HEK293T (cell line): ENCODE results near the gene FBH1.

ENCODE experiments used
- CTCF ChIA-PET: fragments of 350-600 bp; formaldehyde crosslinking; extraction: SDS; loops from one replicate; lab custom pipeline; 2021; ENCODE audit warnings: antibody characterized with exemption, inconsistent platforms; lab: Yijun Ruan, JAX
- POLR2A ChIA-PET: fragments of 350-600 bp; formaldehyde crosslinking; extraction: SDS; loops from one replicate; lab custom pipeline; 2020; ENCODE audit warnings: antibody characterized with exemption, inconsistent platforms; lab: Yijun Ruan, JAX
- DNase-seq: peaks from one replicate; pipeline ENCODE4 v3.0.0; 2012; ENCODE audit warnings: mixed read lengths; ENCODE audit errors: extremely low spot score
- ARNT ChIP-seq: fragments of 450-650 bp; IDR thresholded peaks from 2 replicates; pipeline ENCODE4 v1.6.1; 2017; ENCODE audit warnings: mild to moderate bottlenecking
- BHLHE40 ChIP-seq: fragments of 450-650 bp; IDR thresholded peaks from 2 replicates; pipeline ENCODE4 v1.6.1; 2016; ENCODE audit warnings: mild to moderate bottlenecking, moderate library complexity, borderline replicate concordance
- CTBP1 ChIP-seq: fragments of 450-650 bp; IDR thresholded peaks from 2 replicates; pipeline ENCODE4 v1.6.1; 2016; ENCODE audit warnings: borderline replicate concordance
- ELF4 ChIP-seq: fragments of 450-650 bp; IDR thresholded peaks from 2 replicates; pipeline ENCODE4 v1.6.1; 2017; ENCODE audit warnings: antibody characterized with exemption
- FOXA1 ChIP-seq: fragments of 450-650 bp; IDR thresholded peaks from 2 replicates; pipeline ENCODE4 v1.6.1; 2016; ENCODE audit warnings: mild to moderate bottlenecking
- FOXK2 ChIP-seq: fragments of 450-650 bp; IDR thresholded peaks from 2 replicates; pipeline ENCODE4 v1.6.1; 2016; ENCODE audit warnings: mild to moderate bottlenecking
- FOXM1 ChIP-seq: fragments of 450-650 bp; IDR thresholded peaks from 2 replicates; pipeline ENCODE4 v1.6.1; 2017; ENCODE audit warnings: mild to moderate bottlenecking, borderline replicate concordance
- HDGF ChIP-seq: fragments of 450-650 bp; IDR thresholded peaks from 2 replicates; pipeline ENCODE4 v1.6.1; 2017; ENCODE audit warnings: antibody characterized with exemption, borderline replicate concordance
- L3MBTL2 ChIP-seq: fragments of 450-650 bp; conservative IDR thresholded peaks from 2 replicates; pipeline ENCODE4 v1.6.1; 2016; ENCODE audit warnings: mild to moderate bottlenecking
- LEF1 ChIP-seq: fragments of 450-650 bp; IDR thresholded peaks from 2 replicates; pipeline ENCODE4 v1.6.1; 2017; ENCODE audit warnings: mild to moderate bottlenecking, borderline replicate concordance
- NFRKB ChIP-seq: fragments of 450-650 bp; IDR thresholded peaks from 2 replicates; pipeline ENCODE4 v1.6.1; 2016; ENCODE audit warnings: mild to moderate bottlenecking, moderate library complexity
- SP1 ChIP-seq: fragments of 450-650 bp; IDR thresholded peaks from 2 replicates; pipeline ENCODE4 v1.6.1; 2017
- SUZ12 ChIP-seq: fragments of 450-650 bp; IDR thresholded peaks from 2 replicates; pipeline ENCODE4 v1.6.1; 2016; ENCODE audit warnings: mild to moderate bottlenecking
- TARDBP ChIP-seq: fragments of 450-650 bp; IDR thresholded peaks from 2 replicates; pipeline ENCODE4 v1.6.1; 2016
- ZNF384 ChIP-seq: fragments of 450-650 bp; IDR thresholded peaks from 2 replicates; pipeline ENCODE4 v1.6.1; 2016
- TF ChIP-seq, protein P1 (sequence below): fragments of 450-650 bp; IDR thresholded peaks from 2 replicates; pipeline ENCODE4 v1.6.1; 2016

Gene FBH1

DNA sequence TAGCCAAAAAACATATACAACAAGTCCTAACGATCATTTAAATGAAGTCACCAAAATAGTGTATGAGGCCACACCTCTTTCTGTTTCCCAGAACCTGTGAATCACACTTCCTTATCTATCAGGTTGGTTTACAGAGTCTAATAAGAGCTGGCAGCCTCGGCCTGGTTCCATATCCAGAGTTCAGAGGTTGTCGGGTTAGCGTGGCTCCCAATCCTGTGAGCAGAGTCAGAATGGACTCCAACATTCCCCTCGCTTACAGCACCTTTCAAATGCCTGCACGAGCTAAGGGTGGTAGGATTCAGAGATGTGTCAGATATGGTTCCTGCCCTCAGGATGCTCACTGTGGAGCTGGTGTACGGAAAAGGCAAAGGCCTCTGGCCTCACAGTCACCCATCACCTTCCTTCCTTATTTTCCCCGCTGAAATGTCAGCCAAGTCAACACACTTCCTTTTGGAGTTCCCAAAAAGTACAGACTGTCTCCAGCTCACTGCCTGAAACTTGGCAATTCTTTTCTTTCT, 81.3 kb downstream of the FBH1 start:
- ChIA-PET CTCF (no interaction called here), POLR2A (interaction anchor here (0.6 kb wide), 1 partner anchor 16 kb away, joined by 3 read pairs; no protein-coding TSS in a partner anchor)
- DNase-seq = no peak
- TF ChIP-seq HDGF (no peak), ZNF384 (no peak)

DNA sequence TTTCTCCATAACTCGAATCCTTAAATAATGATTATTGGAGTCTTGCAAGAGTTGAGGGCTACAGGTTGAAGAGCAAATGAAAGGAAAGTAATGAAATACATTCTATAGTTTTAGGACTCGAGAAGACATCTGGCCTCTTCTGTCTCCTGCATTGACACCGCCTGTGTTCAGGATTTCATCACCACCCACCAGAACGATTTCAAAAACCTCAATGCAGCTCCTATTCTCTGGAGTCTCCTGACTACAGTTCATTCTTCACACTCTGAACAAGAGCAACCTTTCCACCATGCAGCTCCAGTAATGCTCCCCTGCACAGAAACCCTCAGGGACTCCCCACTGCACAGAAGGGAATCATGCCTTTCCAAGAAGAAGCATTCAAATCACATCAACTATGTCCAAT, 81.8 kb downstream of the FBH1 start:
- TF ChIP-seq SP1 = no peak
- TF ChIP-seq TARDBP = no peak
- no peak for TF ChIP-seq ZNF384
- TF ChIP-seq ARNT = no peak
- no peak for TF ChIP-seq BHLHE40
- TF ChIP-seq FOXA1 = no peak
- no peak for TF ChIP-seq HDGF
- no peak for DNase-seq
- ChIA-PET CTCF (no interaction called here), POLR2A (no interaction called here)

DNA sequence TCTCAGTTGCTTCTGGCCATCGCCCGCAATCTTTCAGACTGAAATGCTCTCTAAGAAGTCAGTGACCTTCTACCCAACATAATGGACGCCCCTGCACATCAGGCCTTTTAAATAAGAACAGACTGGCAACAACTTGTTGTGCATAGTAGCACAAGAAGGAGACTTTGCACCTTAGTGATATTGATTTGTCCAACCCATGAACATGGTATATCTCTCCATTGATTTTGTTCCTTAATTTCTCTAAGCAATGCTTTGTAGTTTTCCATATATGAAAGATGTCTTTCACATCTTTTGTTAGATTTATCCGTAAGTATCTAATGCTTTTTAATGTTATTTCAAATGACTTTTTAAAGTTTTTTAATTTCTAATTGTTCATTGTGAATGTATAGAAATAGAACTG, 83.0 kb downstream of the FBH1 start:
- POLR2A ChIA-PET = no interaction called here

GRCh38 chr10:5975641-5976473, 85.8 kb downstream of the FBH1 start:
- POLR2A ChIA-PET = interaction anchor here (0.8 to 2.0 kb wide), 3 partner anchors 22 to 110 kb away, joined by 3 to 9 read pairs (median 3); partner anchors contain the start of genes ANKRD16 and FBH1
- DNase-seq = no peak
- CTCF ChIA-PET = no interaction called here
- TF ChIP-seq CTBP1 (no peak), HDGF (no peak), SUZ12 (no peak), SP1 (no peak), LEF1 (no peak), L3MBTL2 (no peak), ELF4 (no peak), BHLHE40 (no peak), FOXK2 (no peak), ZNF384 (no peak), FOXA1 (no peak), TARDBP (no peak), NFRKB (no peak)
- TF ChIP-seq, protein P1, sequence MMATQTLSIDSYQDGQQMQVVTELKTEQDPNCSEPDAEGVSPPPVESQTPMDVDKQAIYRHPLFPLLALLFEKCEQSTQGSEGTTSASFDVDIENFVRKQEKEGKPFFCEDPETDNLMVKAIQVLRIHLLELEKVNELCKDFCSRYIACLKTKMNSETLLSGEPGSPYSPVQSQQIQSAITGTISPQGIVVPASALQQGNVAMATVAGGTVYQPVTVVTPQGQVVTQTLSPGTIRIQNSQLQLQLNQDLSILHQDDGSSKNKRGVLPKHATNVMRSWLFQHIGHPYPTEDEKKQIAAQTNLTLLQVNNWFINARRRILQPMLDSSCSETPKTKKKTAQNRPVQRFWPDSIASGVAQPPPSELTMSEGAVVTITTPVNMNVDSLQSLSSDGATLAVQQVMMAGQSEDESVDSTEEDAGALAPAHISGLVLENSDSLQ = no peak

More for the DNA sequence above, 83.0 kb downstream of the FBH1 start:
- CTCF ChIA-PET = no interaction called here
- TF ChIP-seq LEF1 = no peak
- DNase-seq = no peak

- TF ChIP-seq FOXM1 (no peak), L3MBTL2 (peak; percentile 67; the same call in 1 of the 2 replicates), ARNT (0 out of 2 replicates have a peak, but pooled peaks have one; percentile 28)
- DNase-seq = peak; percentile 41
- CTCF ChIA-PET = no interaction called here
- POLR2A ChIA-PET = interaction anchor here (1.6 to 2.0 kb wide), 2 partner anchors 86 to 109 kb away, joined by 3 to 9 read pairs; partner anchors contain the start of genes ANKRD16 and FBH1
Observed at GRCh38 chr10:5976512-5977470, 86.7 kb downstream of the FBH1 start.

- DNase-seq = peak; percentile 67
- CTCF ChIA-PET = interaction anchor here (1.2 kb wide), 1 partner anchor 10 kb away, joined by 3 read pairs; no protein-coding TSS in a partner anchor
- POLR2A ChIA-PET = interaction anchor here (1.6 to 2.0 kb wide), 2 partner anchors 87 to 108 kb away, joined by 3 to 9 read pairs; partner anchors contain the start of genes ANKRD16 and FBH1
- TF ChIP-seq L3MBTL2 (peak; percentile 43; the same call in 1 of the 2 replicates), CTBP1 (no peak)
Observed at GRCh38 chr10:5977471-5978229, 87.6 kb downstream of the FBH1 start, which contains the start of gene IL15RA. IL15RA (minus strand) TSS chr10:5977543; CDS start chr10:5977492, 51 bp downstream.

DNA sequence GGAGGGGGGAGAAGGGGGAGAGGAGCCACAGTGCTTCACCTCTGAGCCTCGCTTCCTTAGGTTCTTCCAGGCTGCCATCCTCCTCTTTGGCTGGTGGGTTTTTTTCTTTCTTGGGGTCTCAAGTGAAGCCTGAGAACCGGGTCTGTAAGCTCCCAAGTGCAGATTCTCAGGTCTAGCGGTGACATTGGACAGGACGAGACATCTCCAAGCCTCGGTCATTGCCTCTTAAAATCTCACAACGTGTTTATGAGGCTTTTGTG, 88.1 kb downstream of the FBH1 start:
- POLR2A ChIA-PET = interaction anchor here (2.0 kb wide), 1 partner anchor 88 kb away, joined by 9 read pairs; the partner anchor contains the start of genes ANKRD16 and FBH1
- CTCF ChIA-PET = interaction anchor here (1.2 kb wide), 1 partner anchor 11 kb away, joined by 3 read pairs; no protein-coding TSS in a partner anchor
- no peak for DNase-seq
- TF ChIP-seq BHLHE40 (no peak), LEF1 (no peak)
